NB4 (cell line): ENCODE measurements around the gene EPB41L1.

Source experiments
- POLR2A ChIP-seq: IDR thresholded peaks from 2 replicates; pipeline ENCODE4 v1.6.1; 2011; ENCODE audit warnings: mild to moderate bottlenecking; ENCODE audit not compliant: insufficient read length; ENCODE audit errors: extremely low read depth
- TF ChIP-seq, protein P1 (sequence below): IDR thresholded peaks from one replicate; pipeline ENCODE4 v1.5.1; 2012; ENCODE audit warnings: low read depth, low read length
- TF ChIP-seq, protein P2 (sequence below): IDR thresholded peaks from 2 replicates; pipeline ENCODE4 v1.6.1; 2011; ENCODE audit warnings: low read depth, low read length

DNA sequence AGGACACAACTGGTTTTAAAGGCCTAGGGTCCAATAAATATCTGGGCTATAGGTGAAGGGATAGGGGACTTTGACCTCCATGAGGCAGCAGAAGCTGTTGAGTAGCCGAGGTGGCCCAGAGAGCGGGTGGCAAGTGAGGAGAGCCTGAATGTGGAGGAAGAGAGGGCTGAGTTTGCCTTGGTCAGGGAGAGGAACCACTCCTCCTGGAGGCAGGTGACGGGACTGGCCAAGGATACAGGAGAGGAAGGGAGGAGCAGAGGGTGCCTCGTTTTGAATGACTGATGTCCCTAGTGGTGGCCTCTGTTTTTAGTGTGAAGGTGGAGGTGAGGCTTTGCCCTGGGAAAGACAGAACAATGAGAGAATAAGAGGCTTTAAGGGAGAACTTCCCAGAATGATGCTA lies 62.7 kb downstream of the EPB41L1 start:
- TF ChIP-seq, protein P1, sequence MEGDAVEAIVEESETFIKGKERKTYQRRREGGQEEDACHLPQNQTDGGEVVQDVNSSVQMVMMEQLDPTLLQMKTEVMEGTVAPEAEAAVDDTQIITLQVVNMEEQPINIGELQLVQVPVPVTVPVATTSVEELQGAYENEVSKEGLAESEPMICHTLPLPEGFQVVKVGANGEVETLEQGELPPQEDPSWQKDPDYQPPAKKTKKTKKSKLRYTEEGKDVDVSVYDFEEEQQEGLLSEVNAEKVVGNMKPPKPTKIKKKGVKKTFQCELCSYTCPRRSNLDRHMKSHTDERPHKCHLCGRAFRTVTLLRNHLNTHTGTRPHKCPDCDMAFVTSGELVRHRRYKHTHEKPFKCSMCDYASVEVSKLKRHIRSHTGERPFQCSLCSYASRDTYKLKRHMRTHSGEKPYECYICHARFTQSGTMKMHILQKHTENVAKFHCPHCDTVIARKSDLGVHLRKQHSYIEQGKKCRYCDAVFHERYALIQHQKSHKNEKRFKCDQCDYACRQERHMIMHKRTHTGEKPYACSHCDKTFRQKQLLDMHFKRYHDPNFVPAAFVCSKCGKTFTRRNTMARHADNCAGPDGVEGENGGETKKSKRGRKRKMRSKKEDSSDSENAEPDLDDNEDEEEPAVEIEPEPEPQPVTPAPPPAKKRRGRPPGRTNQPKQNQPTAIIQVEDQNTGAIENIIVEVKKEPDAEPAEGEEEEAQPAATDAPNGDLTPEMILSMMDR = no peak
- TF ChIP-seq POLR2A = no peak
- TF ChIP-seq, protein P2, sequence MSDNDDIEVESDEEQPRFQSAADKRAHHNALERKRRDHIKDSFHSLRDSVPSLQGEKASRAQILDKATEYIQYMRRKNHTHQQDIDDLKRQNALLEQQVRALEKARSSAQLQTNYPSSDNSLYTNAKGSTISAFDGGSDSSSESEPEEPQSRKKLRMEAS = no peak
